Muscle of leg (tissue), 16 donors: ENCODE data around the gene PLA2G5. TPM values are rescaled to one million over a fixed set of nuclear protein-coding genes. Genes with fewer than 3 reads are reported as not detected.
"Not testable (repeated sequence)": the region's sequence is repeated elsewhere in the genome, so short reads cannot be mapped to it uniquely, and the experiment has no call there.

ENCODE experiments used
- DNase-seq: peaks from one replicate; pipeline ENCODE4 v3.0.0; 2013
- H3K27ac ChIP-seq: one replicate; pipeline ENCODE4 v1.5.1; 2013; ENCODE audit warnings: mild to moderate bottlenecking, low read length, control low read depth
- H3K27me3 ChIP-seq: one replicate; pipeline ENCODE4 v1.6.1; 2013; ENCODE audit warnings: low read length; ENCODE audit not compliant: control insufficient read depth, insufficient read depth
- H3K36me3 ChIP-seq: one replicate; pipeline ENCODE4 v1.6.1; 2013; ENCODE audit warnings: low read length; ENCODE audit not compliant: control insufficient read depth, insufficient read depth
- H3K4me1 ChIP-seq: one replicate; pipeline ENCODE4 v1.6.1; 2013; ENCODE audit warnings: low read length; ENCODE audit not compliant: control insufficient read depth, insufficient read depth
- H3K4me3 ChIP-seq: one replicate; pipeline ENCODE4 v1.5.1; 2013; ENCODE audit warnings: low read length, control low read depth
- H3K9me3 ChIP-seq: replicated peaks from 2 replicates; pipeline ENCODE4 v1.6.1; 2013; ENCODE audit warnings: low read depth, low read length; ENCODE audit not compliant: control insufficient read depth
- WGBS: methylation state at CpG from one replicate; pipeline ENCODE4 v1.1.5; 2013; ENCODE audit warnings: missing lambda C conversion rate; ENCODE audit not compliant: insufficient coverage; 5-methylcytosine and 5-hydroxymethylcytosine counted together
- long read RNA-seq, 11 donors: transcript quantifications; one replicate each; lab custom pipeline, GENCODE V29; 2026
- polyA plus RNA-seq, 8 donors: library from polyadenylated mRNA; unstranded; fragments of 120-200 nt; gene quantifications; one replicate each; pipeline versions ENCODE4 v1.2.1 to v1.2.3, GENCODE V29; 2013; ENCODE audit warnings: inconsistent platforms in 1 of 8, low replicate concordance in 1 of 8; ENCODE audit not compliant: insufficient read length in 8 of 8, insufficient read depth in 1 of 8
- total RNA-seq: library from RNA; stranded (reverse); fragments of 120-200 nt; gene quantifications from one replicate; pipeline ENCODE4 v1.2.4, GENCODE V29; 2013

PLA2G5 gene
- total RNA-seq (0.13 TPM), polyA plus RNA-seq (under 1 TPM in 4 of 8 donors, not detected in 4; 0.10 to 0.28 (median 0.26) TPM)
- long read RNA-seq, donor 1: 0 reads
- long read RNA-seq, donor 2: 0 reads
- long read RNA-seq, donor 3: 0 reads
- long read RNA-seq, donor 4: 0 reads
- long read RNA-seq, donor 5: 0 reads
- long read RNA-seq, donor 6: 0 reads
- long read RNA-seq, donor 7: 0 reads
- long read RNA-seq, donor 8: 0 reads
- long read RNA-seq, donor 9: 0 reads
- long read RNA-seq, donor 10: 0 reads
- long read RNA-seq, donor 11: 0 reads

GRCh38 chr1:20069874-20070273 lies at the start of gene PLA2G5:
Gene PLA2G5, plus strand, starts transcription at chr1:20070194. Its CDS starts 14,637 bp downstream, at chr1:20084831.
- 13% methylated on average over 7 of the region's 7 CpGs for WGBS
- Histone ChIP-seq H3K4me1 (peaks cover 8% of the 10 kb centered on the region), H3K36me3 (no peaks in the 10 kb centered on the region), H3K4me3 (no peak within 1 kb of the TSS), H3K9me3 (no peaks in the 10 kb centered on the region), H3K27me3 (peaks cover 2% of the 10 kb centered on the region), H3K27ac (no peak within 1 kb of the TSS)
- peak; percentile 37 for DNase-seq

- H3K4me1 ChIP-seq: no peaks in the 10 kb centered on the region
- no peaks in the 10 kb centered on the region for H3K9me3 ChIP-seq
- DNase-seq: no peak
- no peak overlapping the region for H3K27ac ChIP-seq
- no peaks in the 10 kb centered on the region for H3K36me3 ChIP-seq
- no peak overlapping the region for H3K4me3 ChIP-seq
- peaks cover 2% of the 10 kb centered on the region for H3K27me3 ChIP-seq
- WGBS: 87% methylated on average over 2 of the region's 5 CpGs
These were observed 41.9 kb upstream of the PLA2G5 start for GRCh38 chr1:20028125-20028524.

GRCh38 chr1:20028726-20029125 lies 41.3 kb upstream of the PLA2G5 start:
- Histone ChIP-seq H3K4me1 (no peaks in the 10 kb centered on the region), H3K4me3 (no peak overlapping the region), H3K9me3 (no peaks in the 10 kb centered on the region), H3K36me3 (no peaks in the 10 kb centered on the region), H3K27me3 (peaks cover 2% of the 10 kb centered on the region), H3K27ac (no peak overlapping the region)
- no peak for DNase-seq
- WGBS: 55% methylated on average over 4 of the region's 5 CpGs

- H3K27ac ChIP-seq: no peak overlapping the region
- peaks cover 2% of the 10 kb centered on the region for H3K27me3 ChIP-seq
- no peaks in the 10 kb centered on the region for H3K9me3 ChIP-seq
- 80% methylated on average over 16 of the region's 20 CpGs for WGBS
- H3K36me3 ChIP-seq: no peaks in the 10 kb centered on the region
- no peaks in the 10 kb centered on the region for H3K4me1 ChIP-seq
- no peak overlapping the region for H3K4me3 ChIP-seq
- DNase-seq: no peak
These were observed 40.6 kb upstream of the PLA2G5 start for GRCh38 chr1:20029178-20029912.

GRCh38 chr1:20030436-20031151 lies 39.4 kb upstream of the PLA2G5 start:
- not testable (repeated sequence) for H3K27ac ChIP-seq, H3K27me3 ChIP-seq, H3K9me3 ChIP-seq, H3K36me3 ChIP-seq, H3K4me1 ChIP-seq, H3K4me3 ChIP-seq, DNase-seq
- WGBS: no CpG with 5 or more reads among the region's 6 CpGs

GRCh38 chr1:20031161-20031560 lies 38.8 kb upstream of the PLA2G5 start:
- no peak overlapping the region for H3K27ac ChIP-seq
- WGBS: 76% methylated on average over 5 of the region's 5 CpGs

GRCh38 chr1:20031836-20032235 lies 38.2 kb upstream of the PLA2G5 start:
- DNase-seq: no peak
- H3K9me3 ChIP-seq: no peaks in the 10 kb centered on the region
- WGBS: 85% methylated on average over 2 of the region's 2 CpGs
- no peaks in the 10 kb centered on the region for H3K36me3 ChIP-seq
- H3K4me3 ChIP-seq: no peak overlapping the region
- H3K27ac ChIP-seq: no peak overlapping the region
- no peaks in the 10 kb centered on the region for H3K4me1 ChIP-seq
- peaks cover 2% of the 10 kb centered on the region for H3K27me3 ChIP-seq

More at GRCh38 chr1:20031161-20031560, 38.8 kb upstream of the PLA2G5 start:
- Histone ChIP-seq H3K4me3 (no peak overlapping the region), H3K27me3 (peaks cover 2% of the 10 kb centered on the region), H3K9me3 (no peaks in the 10 kb centered on the region), H3K4me1 (no peaks in the 10 kb centered on the region), H3K36me3 (no peaks in the 10 kb centered on the region)
- no peak for DNase-seq

- Histone ChIP-seq H3K4me3 (no peak overlapping the region), H3K4me1 (no peaks in the 10 kb centered on the region), H3K36me3 (no peaks in the 10 kb centered on the region), H3K27ac (no peak overlapping the region), H3K27me3 (peaks cover 2% of the 10 kb centered on the region), H3K9me3 (no peaks in the 10 kb centered on the region)
- DNase-seq: no peak
- WGBS: 100% methylated on average over 1 of the region's 1 CpG
These were observed 37.6 kb upstream of the PLA2G5 start for GRCh38 chr1:20032425-20032824.

- DNase-seq: no peak
- H3K4me3 ChIP-seq: no peak overlapping the region
- no peaks in the 10 kb centered on the region for H3K9me3 ChIP-seq
- H3K36me3 ChIP-seq: no peaks in the 10 kb centered on the region
- no peak overlapping the region for H3K27ac ChIP-seq
- H3K4me1 ChIP-seq: no peaks in the 10 kb centered on the region
- H3K27me3 ChIP-seq: peaks cover 2% of the 10 kb centered on the region
These were observed 36.6 kb upstream of the PLA2G5 start for GRCh38 chr1:20033420-20033819.

- H3K27ac ChIP-seq: no peak overlapping the region
- H3K4me1 ChIP-seq: no peaks in the 10 kb centered on the region
- DNase-seq: no peak
- 64% methylated on average over 3 of the region's 5 CpGs for WGBS
- H3K27me3 ChIP-seq: no peaks in the 10 kb centered on the region
- H3K4me3 ChIP-seq: no peak overlapping the region
- H3K9me3 ChIP-seq: no peaks in the 10 kb centered on the region
- H3K36me3 ChIP-seq: no peaks in the 10 kb centered on the region
These were observed 34.9 kb upstream of the PLA2G5 start for GRCh38 chr1:20035114-20035513.
